GM18526 (cell line): ENCODE measurements around the gene MPIG6B.

Experiments
- POLR2A ChIP-seq: IDR thresholded peaks from 3 replicates; pipeline ENCODE4 v1.6.1; 2011; ENCODE audit not compliant: insufficient read length; ENCODE audit errors: extremely low read depth

MPIG6B gene

GRCh38 chr6:31762878-31763618, 39.9 kb downstream of the MPIG6B start:
- no peak for TF ChIP-seq POLR2A

- no peak for TF ChIP-seq POLR2A
Measured at GRCh38 chr6:31763619-31763940, 40.4 kb downstream of the MPIG6B start.

GRCh38 chr6:31764198-31764597, 41.0 kb downstream of the MPIG6B start:
- TF ChIP-seq POLR2A: no peak

- TF ChIP-seq POLR2A: no peak
Measured at GRCh38 chr6:31765559-31765909, 42.4 kb downstream of the MPIG6B start.

GRCh38 chr6:31765910-31766794, 43.0 kb downstream of the MPIG6B start:
- no peak for TF ChIP-seq POLR2A

GRCh38 chr6:31767096-31767645, 44.0 kb downstream of the MPIG6B start:
- TF ChIP-seq POLR2A: no peak

- no peak for TF ChIP-seq POLR2A
Measured at GRCh38 chr6:31768363-31769257, 45.4 kb downstream of the MPIG6B start.

- TF ChIP-seq POLR2A: no peak
Measured at GRCh38 chr6:31769684-31770371, 46.7 kb downstream of the MPIG6B start.

GRCh38 chr6:31770860-31771259, 47.7 kb downstream of the MPIG6B start:
- TF ChIP-seq POLR2A: no peak

- no peak for TF ChIP-seq POLR2A
Measured at GRCh38 chr6:31771992-31772358, 48.8 kb downstream of the MPIG6B start.

GRCh38 chr6:31775184-31775583, 52.0 kb downstream of the MPIG6B start:
- no peak for TF ChIP-seq POLR2A

GRCh38 chr6:31775633-31776484, 52.7 kb downstream of the MPIG6B start:
- no peak for TF ChIP-seq POLR2A
